GM19328 (cell line): ENCODE measurements around the gene C15orf39.
A peak's percentile ranks its signal among the peaks of the same experiment; 100 is the strongest.

Source experiments
- ATAC-seq: cut with Tn5 transposase; IDR thresholded peaks from one replicate; pipeline ENCODE4 v1.9.1; 2021; ENCODE audit warnings: mild to moderate bottlenecking, moderate library complexity; ENCODE audit not compliant: unreplicated experiment

Gene C15orf39

GRCh38 chr15:75195122-75195765 is 6.4 kb upstream of the C15orf39 start:
- ATAC-seq, result no peak

- no peak for ATAC-seq
Observed at GRCh38 chr15:75195766-75196241, 5.9 kb upstream of the C15orf39 start.

GRCh38 chr15:75197062-75197630 is 4.5 kb upstream of the C15orf39 start:
- no peak for ATAC-seq

GRCh38 chr15:75198560-75199356 is 2.9 kb upstream of the C15orf39 start:
- no peak for ATAC-seq

GRCh38 chr15:75199357-75199940 is 2.2 kb upstream of the C15orf39 start:
- no peak for ATAC-seq

GRCh38 chr15:75200391-75200764 is 1.3 kb upstream of the C15orf39 start:
- no peak for ATAC-seq

- no peak for ATAC-seq
Observed at GRCh38 chr15:75200765-75201615, 692 bp upstream of the C15orf39 start.

GRCh38 chr15:75202251-75203016 is 752 bp downstream of the C15orf39 start:
- peak; percentile 30 for ATAC-seq

GRCh38 chr15:75203017-75203907 is 1.6 kb downstream of the C15orf39 start:
- no peak for ATAC-seq

GRCh38 chr15:75203908-75204263 is 2.2 kb downstream of the C15orf39 start:
- no peak for ATAC-seq

GRCh38 chr15:75204340-75205063 is 2.8 kb downstream of the C15orf39 start:
- no peak for ATAC-seq

GRCh38 chr15:75205064-75205395 is 3.3 kb downstream of the C15orf39 start:
- no peak for ATAC-seq

GRCh38 chr15:75206006-75206405 is 4.3 kb downstream of the C15orf39 start:
- ATAC-seq, result no peak

- no peak for ATAC-seq
Observed at GRCh38 chr15:75206803-75207617, 5.3 kb downstream of the C15orf39 start.

GRCh38 chr15:75207618-75208500 is 6.2 kb downstream of the C15orf39 start:
- no peak for ATAC-seq

- ATAC-seq, result no peak
Observed at GRCh38 chr15:75208501-75209288, 7.0 kb downstream of the C15orf39 start.
